ENCODE data around the gene PAM16. TPM values are rescaled to one million over a fixed set of nuclear protein-coding genes. Genes with fewer than 3 reads are reported as not detected.

Gene PAM16
- total RNA-seq, 3 donors from 2014 or later: 31.9 to 35.8 (median 32.6) TPM

DNA sequence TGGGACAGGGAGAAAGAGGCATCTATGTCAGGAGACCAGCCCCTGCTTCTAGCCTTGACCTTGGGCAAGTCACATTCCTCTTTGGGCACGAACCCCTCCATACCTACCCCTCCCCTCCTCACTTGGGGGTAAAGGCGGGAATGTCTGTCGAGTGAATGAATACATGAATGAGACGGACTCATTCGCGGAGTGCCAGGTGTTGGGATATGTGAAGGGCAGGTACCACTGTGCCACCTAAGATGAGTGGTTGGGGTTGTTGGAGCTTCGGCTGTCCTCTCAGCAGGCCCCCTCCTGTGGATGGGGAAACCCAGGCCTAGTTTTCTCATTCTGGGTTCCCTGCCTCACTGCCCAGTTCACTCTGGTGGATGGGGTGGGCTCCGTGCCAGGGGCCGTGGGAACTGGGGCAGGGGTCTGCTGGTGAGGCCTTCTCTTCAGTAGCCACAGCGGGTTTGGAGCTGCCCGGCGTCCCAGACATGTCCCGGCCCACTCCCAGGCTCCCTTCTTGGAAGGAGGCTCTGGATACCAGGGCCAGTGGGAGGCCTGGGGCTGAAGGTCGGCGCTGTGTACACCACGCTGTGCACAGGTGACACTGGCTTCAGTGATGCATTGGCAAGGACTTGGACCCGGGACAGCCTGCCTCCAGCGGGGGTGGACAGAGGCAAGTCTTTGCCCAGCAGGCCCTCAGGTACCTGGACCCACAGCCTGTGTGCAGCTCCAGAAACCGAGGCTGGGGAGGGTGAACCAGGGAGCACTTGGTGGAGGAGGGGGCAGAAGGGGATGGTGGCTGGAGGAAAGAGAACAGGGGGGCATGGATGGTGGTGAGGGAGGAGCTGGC lies 29.6 kb downstream of the PAM16 start:
- Histone ChIP-seq H3K4me3 (no peak overlapping the region), H3K36me3 (ENCODE audit: low read depth) (no peaks in the 10 kb centered on the region), H3K4me1 (ENCODE audit: low read depth) (peaks cover 10% of the 10 kb centered on the region), H3K9me3 (no peaks in the 10 kb centered on the region)
- no peak for DNase-seq
- ATAC-seq: no peak
- TF ChIP-seq, protein P1, sequence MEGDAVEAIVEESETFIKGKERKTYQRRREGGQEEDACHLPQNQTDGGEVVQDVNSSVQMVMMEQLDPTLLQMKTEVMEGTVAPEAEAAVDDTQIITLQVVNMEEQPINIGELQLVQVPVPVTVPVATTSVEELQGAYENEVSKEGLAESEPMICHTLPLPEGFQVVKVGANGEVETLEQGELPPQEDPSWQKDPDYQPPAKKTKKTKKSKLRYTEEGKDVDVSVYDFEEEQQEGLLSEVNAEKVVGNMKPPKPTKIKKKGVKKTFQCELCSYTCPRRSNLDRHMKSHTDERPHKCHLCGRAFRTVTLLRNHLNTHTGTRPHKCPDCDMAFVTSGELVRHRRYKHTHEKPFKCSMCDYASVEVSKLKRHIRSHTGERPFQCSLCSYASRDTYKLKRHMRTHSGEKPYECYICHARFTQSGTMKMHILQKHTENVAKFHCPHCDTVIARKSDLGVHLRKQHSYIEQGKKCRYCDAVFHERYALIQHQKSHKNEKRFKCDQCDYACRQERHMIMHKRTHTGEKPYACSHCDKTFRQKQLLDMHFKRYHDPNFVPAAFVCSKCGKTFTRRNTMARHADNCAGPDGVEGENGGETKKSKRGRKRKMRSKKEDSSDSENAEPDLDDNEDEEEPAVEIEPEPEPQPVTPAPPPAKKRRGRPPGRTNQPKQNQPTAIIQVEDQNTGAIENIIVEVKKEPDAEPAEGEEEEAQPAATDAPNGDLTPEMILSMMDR (IDR thresholded peaks at IDR 0.05): no peak
- intact Hi-C loops (cut with DNase I, micrococcal nuclease): no loop called here

DNA sequence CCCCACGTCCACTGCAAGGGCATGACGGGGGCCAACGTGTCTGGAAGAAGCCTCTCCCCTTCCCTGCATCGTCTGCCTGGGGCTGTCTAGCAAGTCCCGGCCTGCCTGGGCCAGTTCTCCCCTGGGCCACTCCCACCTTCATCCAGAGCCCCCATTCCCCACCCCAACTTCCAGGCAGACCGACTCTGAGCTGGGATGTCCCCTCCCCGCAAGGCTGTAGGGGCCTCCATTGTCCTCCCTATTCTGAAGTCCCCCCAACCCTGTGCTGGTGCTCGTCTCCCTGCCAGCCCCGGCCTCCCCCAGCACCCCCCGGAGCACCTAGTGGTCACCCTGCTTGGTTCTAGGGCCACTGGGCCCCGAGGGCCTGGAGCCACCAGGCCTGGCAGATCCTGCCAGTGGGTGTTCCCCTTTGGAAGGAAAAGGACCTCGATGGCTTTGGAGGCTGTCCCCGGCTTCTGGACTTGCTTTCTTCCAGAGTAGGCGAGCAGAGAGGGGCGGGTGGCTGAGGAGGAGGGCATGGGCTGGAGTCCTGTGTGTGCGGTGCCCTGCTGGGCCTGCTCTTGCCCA lies 30.5 kb downstream of the PAM16 start:
- TF ChIP-seq, protein P1 (IDR thresholded peaks at IDR 0.05): no peak
- H3K9me3 ChIP-seq: no peaks in the 10 kb centered on the region
- intact Hi-C loops (cut with DNase I, micrococcal nuclease): no loop called here
- H3K36me3 ChIP-seq (ENCODE audit: low read depth): no peaks in the 10 kb centered on the region
- no peak for DNase-seq
- peaks cover 13% of the 10 kb centered on the region for H3K4me1 ChIP-seq (ENCODE audit: low read depth)
- ATAC-seq: no peak
- no peak overlapping the region for H3K4me3 ChIP-seq

DNA sequence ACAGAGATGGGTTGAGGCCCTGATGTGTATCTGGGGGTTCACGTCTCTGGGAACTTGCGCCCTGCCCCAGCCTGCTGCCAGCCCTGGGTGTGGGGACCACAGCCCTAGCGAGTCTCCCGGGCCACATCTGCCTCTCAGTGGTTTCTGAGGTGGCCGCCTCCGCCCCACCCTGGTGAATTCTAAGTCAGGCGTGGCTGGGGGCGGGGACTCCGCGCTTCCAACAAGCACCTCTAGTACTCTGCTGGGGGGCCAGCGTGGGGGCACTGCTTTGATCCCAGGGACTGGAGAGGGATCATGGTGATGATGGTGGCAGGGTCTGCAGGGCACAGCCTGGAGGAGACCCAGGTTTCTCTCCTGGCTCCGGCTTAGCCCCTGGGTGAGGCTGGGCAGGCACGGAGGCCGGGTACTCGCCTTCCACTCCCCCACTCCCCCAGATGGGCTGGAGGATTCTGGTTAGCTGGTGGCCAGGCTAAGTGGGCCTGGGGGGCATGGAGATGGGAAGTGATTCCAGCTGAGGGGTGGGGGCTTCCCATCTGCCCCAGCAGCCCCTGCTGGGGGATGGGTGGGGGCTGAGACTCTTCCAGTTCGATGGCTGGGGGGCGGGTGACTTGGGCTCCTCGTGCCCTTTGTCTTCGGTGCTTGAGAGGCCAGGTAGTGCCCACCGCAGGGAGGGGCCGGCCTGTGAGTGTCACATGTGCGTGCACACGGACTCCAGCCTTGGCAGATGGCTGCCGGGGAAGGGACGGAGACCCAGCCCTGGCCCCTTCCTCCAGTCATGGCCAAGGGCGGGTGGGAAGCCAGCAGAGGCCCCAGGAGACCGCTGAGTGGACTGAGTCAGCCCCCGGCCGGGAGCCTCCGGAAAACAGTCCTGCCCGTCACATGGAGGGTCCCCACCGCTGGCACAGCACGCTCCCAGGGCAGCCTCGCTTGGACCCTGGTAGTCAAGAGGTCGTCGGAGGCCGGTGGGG lies 31.4 kb downstream of the PAM16 start:
- no peaks in the 10 kb centered on the region for H3K9me3 ChIP-seq
- H3K4me1 ChIP-seq (ENCODE audit: low read depth): peaks cover 17% of the 10 kb centered on the region
- TF ChIP-seq, protein P1 (IDR thresholded peaks at IDR 0.05): no peak
- ATAC-seq (peak; percentile 29), DNase-seq (peak in 1 of 3 donors; percentile 61)
- H3K4me3 ChIP-seq: no peak overlapping the region
- no peaks in the 10 kb centered on the region for H3K36me3 ChIP-seq (ENCODE audit: low read depth)
- intact Hi-C loops (cut with DNase I, micrococcal nuclease): no loop called here

DNA sequence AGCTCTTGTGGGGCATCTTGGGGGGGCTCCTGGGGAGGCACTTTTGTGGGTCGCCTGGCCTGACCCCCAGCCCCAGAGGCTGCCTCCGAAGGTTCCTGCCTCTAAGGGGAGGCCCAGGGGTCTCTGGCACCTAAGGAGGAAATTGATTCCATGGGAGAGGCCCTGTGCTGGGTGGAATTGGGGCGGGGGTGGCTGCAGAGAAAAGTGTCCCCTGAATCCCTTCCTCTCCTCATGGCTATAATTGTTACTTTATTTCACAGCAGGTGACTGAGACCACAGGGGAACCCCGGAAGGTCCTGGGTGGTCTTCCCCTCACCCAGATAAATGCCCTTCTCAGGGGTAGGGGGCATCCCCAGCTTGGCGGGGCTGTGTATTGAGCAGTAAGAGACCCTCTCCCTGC lies 32.2 kb downstream of the PAM16 start:
- DNase-seq (no peak), ATAC-seq (no peak)
- intact Hi-C loops (cut with DNase I, micrococcal nuclease): no loop called here
- Histone ChIP-seq H3K36me3 (ENCODE audit: low read depth) (no peaks in the 10 kb centered on the region), H3K9me3 (no peaks in the 10 kb centered on the region), H3K4me1 (ENCODE audit: low read depth) (peaks cover 17% of the 10 kb centered on the region), H3K4me3 (no peak overlapping the region)
- TF ChIP-seq, protein P1 (IDR thresholded peaks at IDR 0.05): no peak

DNA sequence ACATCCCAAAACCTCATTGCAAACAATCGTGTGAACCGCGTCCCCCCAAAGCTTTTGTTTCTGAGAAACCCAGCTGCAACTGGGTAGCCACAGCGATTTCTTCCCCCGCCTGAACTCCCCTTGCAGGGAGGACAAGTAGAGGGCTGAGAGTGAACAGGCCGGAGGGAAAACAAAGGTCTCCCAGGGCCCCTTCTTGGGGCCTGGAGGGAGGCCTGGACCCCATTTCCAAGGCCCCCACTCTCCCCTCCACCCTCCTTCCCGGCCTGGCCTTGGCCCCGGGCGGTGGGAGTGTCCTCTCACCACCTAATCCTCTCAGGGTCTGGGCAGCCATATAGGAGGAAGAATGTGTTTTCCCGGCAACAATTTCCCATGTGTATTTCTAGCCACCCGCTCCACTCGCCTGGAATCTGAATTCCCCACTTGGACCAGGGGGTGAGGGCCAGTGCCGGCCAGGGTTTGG lies 32.6 kb downstream of the PAM16 start:
- Histone ChIP-seq H3K4me3 (no peak overlapping the region), H3K36me3 (ENCODE audit: low read depth) (no peaks in the 10 kb centered on the region), H3K9me3 (no peaks in the 10 kb centered on the region), H3K4me1 (ENCODE audit: low read depth) (peaks cover 21% of the 10 kb centered on the region)
- ATAC-seq (no peak), DNase-seq (no peak)
- intact Hi-C loops (cut with DNase I, micrococcal nuclease): no loop called here
- TF ChIP-seq, protein P1 (IDR thresholded peaks at IDR 0.05): no peak

Data from mucosa of descending colon (tissue), 3 donors.